Head of caudate nucleus (tissue), 42 donors: ENCODE data around the gene TNNT1.
"Not testable (repeated sequence)": the region's sequence is repeated elsewhere in the genome, so short reads cannot be mapped to it uniquely, and the experiment has no call there.

Experiments
- DNase-seq, 42 donors: peaks; one replicate each; pipeline versions ENCODE4 v3.0.0 to v3.0.0-alpha.2; 2020 to 2021; ENCODE audit warnings: mixed read lengths in 7 of 42
- intact Hi-C: fragments of 100-400 bp; cut with DNase I; formaldehyde crosslinking; loops from one replicate; pipeline ENCODE4 v1.15.0; 2022

Gene TNNT1

GRCh38 chr19:55115446-55116065, 33.5 kb downstream of the TNNT1 start:
- intact Hi-C loops, result no loop called here
- DNase-seq, result no peak

GRCh38 chr19:55114566-55115145, 34.4 kb downstream of the TNNT1 start:
- intact Hi-C loops, result no loop called here

GRCh38 chr19:55113570-55114039, 35.4 kb downstream of the TNNT1 start:
- DNase-seq, result peak in 40 of 42 donors; percentile 21 to 83 (median 56)
- intact Hi-C loops, result no loop called here

More at GRCh38 chr19:55114566-55115145, 34.4 kb downstream of the TNNT1 start:
- DNase-seq, result no peak

- intact Hi-C loops, result no loop called here
- peak in 15 of 42 donors; percentile 16 to 71 (median 37) for DNase-seq
These were observed 36.0 kb downstream of the TNNT1 start for GRCh38 chr19:55112777-55113569.

- DNase-seq, result no peak
- intact Hi-C loops, result no loop called here
These were observed 36.7 kb downstream of the TNNT1 start for GRCh38 chr19:55112246-55112776.

DNA sequence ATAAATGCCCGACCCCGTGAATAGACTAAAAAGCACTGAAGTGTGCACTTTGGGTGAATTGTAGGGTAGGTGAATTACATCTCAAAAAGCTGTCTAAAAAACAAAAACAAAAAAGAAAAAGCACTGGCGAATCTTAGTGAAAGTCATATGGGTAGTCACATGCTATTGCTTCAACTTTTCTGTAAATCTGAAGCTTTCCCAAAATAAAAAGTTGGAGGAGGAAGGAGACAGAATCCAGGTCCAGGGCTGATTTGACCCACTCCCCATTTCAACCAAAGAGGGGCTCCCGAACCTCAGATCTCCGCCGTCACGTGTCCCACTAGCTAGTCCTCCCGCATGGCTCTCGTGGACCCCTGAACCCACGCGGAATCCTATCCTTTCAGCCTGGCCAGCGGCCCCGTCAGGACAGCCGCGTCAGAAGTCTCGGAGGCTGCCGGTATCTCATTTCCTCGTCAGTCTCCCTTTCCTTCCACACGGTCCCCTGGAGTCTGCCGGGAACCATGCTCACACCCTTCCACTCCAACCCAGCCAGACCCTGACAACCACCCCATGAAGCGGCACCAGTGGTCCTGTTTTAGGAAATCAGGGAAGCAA, 37.7 kb downstream of the TNNT1 start:
- intact Hi-C loops, result no loop called here
- no peak for DNase-seq

GRCh38 chr19:55109527-55110291, 39.3 kb downstream of the TNNT1 start:
- intact Hi-C loops, result no loop called here
- no peak for DNase-seq

DNA sequence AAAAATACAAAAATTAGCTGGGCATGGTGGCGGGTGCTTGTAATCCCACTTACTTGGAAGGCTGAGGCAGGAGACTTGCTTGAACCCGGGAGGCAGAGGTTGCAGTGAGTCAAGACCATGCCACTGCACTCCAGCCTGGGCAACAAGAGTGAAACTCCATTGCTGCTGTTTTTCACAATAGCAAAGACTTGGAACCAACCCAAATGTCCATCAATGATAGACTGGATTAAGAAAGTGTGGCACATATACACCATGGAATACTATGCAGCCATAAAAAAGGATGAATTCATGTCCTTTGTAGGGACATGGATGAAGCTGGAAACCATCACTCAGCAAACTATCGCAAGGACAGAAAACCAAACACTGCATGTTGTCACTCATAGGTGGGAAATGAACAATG, 41.8 kb downstream of the TNNT1 start:
- intact Hi-C loops, DNase-seq: not testable (repeated sequence)

- intact Hi-C loops, result no loop called here
- no peak for DNase-seq
These were observed 42.4 kb downstream of the TNNT1 start for GRCh38 chr19:55106591-55106990.

GRCh38 chr19:55105237-55105636, 43.8 kb downstream of the TNNT1 start:
- intact Hi-C loops, result no loop called here
- DNase-seq, result no peak

- intact Hi-C loops, result no loop called here
- no peak for DNase-seq
These were observed 45.8 kb downstream of the TNNT1 start for GRCh38 chr19:55103190-55103589.

DNA sequence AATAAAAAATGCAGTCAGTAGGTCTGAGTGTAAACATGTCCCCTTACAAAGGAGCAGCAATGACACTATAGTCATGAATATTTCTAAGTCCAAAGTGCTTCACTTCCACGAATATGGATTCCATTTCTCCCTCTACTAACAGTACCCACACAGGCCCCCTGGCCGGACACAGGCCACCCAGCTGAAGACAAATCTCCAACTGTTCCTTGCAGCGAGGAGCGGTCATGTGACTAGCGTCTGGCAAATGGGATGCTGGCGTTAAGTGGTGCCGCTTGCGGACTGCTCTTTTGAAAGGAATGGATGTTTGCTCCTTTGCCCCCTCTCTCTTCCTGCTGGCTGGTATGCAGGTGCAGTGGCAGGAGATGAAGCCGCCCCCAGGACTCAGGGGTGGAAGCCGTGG, 47.7 kb downstream of the TNNT1 start:
- intact Hi-C loops, result no loop called here
- DNase-seq, result peak in 19 of 42 donors; percentile 28 to 70 (median 53)

GRCh38 chr19:55099557-55100506, 49.2 kb downstream of the TNNT1 start:
- no peak for DNase-seq

GRCh38 chr19:55098716-55099556, 50.1 kb downstream of the TNNT1 start:
- no peak for DNase-seq
- intact Hi-C loops, result no loop called here

More at GRCh38 chr19:55099557-55100506, 49.2 kb downstream of the TNNT1 start:
- intact Hi-C loops, result no loop called here

- intact Hi-C loops, result no loop called here
- no peak for DNase-seq
These were observed 50.9 kb downstream of the TNNT1 start for GRCh38 chr19:55097864-55098715.
